ENCODE data around the gene TAF12. TPM values are rescaled to one million over a fixed set of nuclear protein-coding genes. Genes with fewer than 3 reads are reported as not detected.
A peak's percentile ranks its signal among the peaks of the same experiment; 100 is the strongest.
"Not testable (repeated sequence)": the region's sequence is repeated elsewhere in the genome, so short reads cannot be mapped to it uniquely, and the experiment has no call there.

TAF12 gene
- total RNA-seq, 4 donors from 2014 or later, result 33.5 to 81.6 (median 65.0) TPM

DNA sequence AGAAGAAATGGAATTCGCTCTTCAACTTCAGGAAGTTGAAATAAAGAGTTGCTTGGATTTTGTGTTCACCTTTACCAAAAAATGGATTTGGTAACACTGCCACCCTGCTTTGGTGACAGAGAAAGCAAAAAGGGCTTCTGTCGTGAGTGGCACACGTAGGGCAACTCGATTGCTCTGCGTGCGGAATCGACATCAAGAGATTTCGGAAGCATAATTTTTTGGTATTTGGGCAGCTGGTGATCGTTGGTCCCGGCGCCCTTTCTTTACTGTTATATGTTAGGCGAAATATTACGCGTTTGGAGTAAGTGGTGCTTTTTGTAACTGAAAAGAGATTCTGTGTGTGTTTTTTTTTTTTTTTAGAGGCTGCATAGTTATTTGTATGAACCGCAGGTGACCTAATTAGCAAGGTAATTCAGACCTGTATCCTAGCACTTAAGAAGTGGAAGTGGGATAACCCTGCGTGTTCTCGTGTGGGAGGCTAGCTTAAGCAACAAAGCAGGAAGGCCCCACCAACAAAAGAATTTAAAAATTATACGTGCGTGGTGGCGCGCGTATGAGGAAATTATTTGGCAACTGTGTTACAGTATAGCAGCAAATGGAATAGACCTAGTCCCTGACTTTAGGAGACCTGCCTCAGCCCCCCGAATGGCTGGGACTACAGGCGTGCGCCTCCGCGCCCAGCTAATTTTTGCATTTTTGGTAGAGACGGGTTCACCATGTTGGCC is 5.8 kb upstream of the TAF12 start, which contains the start of gene RNU11:
RNU11 (plus strand) TSS at position 127 of the 725 bp plus-strand sequence.
- H3K4me3 ChIP-seq, result peak within 1 kb of the TSS; percentile 53 to 60 (median 56)
- no peaks in the 10 kb centered on the region for H3K27me3 ChIP-seq
- H3K4me1 ChIP-seq, result peaks cover 18 to 29% of the 10 kb centered on the region in 2 donors
- H3K9me3 ChIP-seq, result no peaks in the 10 kb centered on the region
- peak; percentile 85 to 92 for DNase-seq
- no peaks in the 10 kb centered on the region for H3K36me3 ChIP-seq
- TF ChIP-seq POLR2A (IDR thresholded peaks at IDR 0.05), result peak; percentile 99 to 100
- TF ChIP-seq, protein P1, sequence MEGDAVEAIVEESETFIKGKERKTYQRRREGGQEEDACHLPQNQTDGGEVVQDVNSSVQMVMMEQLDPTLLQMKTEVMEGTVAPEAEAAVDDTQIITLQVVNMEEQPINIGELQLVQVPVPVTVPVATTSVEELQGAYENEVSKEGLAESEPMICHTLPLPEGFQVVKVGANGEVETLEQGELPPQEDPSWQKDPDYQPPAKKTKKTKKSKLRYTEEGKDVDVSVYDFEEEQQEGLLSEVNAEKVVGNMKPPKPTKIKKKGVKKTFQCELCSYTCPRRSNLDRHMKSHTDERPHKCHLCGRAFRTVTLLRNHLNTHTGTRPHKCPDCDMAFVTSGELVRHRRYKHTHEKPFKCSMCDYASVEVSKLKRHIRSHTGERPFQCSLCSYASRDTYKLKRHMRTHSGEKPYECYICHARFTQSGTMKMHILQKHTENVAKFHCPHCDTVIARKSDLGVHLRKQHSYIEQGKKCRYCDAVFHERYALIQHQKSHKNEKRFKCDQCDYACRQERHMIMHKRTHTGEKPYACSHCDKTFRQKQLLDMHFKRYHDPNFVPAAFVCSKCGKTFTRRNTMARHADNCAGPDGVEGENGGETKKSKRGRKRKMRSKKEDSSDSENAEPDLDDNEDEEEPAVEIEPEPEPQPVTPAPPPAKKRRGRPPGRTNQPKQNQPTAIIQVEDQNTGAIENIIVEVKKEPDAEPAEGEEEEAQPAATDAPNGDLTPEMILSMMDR (IDR thresholded peaks at IDR 0.05 in 4 of 5, conservative IDR thresholded peaks at IDR 0.05 in 1 of 5), result peak in 1 of 5 experiments; percentile 7
- H3K27ac ChIP-seq, result peak within 1 kb of the TSS; percentile 90 to 96 (median 94)
- intact Hi-C loops (cut with DNase I; ENCODE audit: low total_unique reads), result loop anchor here (1.0 to 5.0 kb wide), 2 partner anchors 20 to 401 kb away; partner anchors contain the start of gene GMEB1
- in situ Hi-C loops (cut with MboI; ENCODE audit: low sequenced_read_pairs in 4 of 4), result loop anchor here in 3 of 4 donors (10.0 to 25.0 kb wide), 3 partner anchors 86 to 239 kb away; partner anchors contain the start of gene YTHDF2 (in 1 of the 3)
- peak; percentile 83 to 84 for ATAC-seq

DNA sequence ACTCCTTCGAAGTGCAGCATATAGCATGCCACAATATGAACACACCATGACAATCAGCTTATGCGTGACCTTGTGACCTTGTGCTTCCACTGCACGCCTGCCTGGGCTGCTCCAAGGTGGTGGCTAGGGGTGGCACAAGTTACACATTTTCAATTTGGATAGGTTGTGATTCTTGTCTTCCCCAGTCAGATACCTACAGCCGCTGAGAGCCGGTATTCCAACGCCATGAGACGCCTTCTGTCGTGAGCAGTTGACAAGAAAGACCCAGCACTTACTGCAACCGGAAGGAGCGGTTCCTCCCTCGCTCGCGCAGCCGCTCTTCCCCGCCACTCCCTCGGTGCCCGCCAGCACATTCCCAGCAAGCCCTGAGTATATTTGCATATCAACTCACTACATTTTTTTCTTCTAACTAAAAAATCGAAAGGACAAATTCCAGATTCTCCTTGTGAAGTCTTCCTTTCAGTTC is 5.2 kb upstream of the TAF12 start:
- Histone ChIP-seq H3K4me1 (peaks cover 18 to 29% of the 10 kb centered on the region in 2 donors), H3K36me3 (no peaks in the 10 kb centered on the region), H3K27me3 (no peaks in the 10 kb centered on the region), H3K9me3 (no peaks in the 10 kb centered on the region), H3K27ac (peak overlapping the region; percentile 90 to 96 (median 94)), H3K4me3 (peak overlapping the region; percentile 48 to 60 (median 56))
- DNase-seq, result peak; percentile 88 to 95
- in situ Hi-C loops (cut with MboI; ENCODE audit: low sequenced_read_pairs in 4 of 4), result loop anchor here in 3 of 4 donors (10.0 to 25.0 kb wide), 3 partner anchors 87 to 239 kb away; partner anchors contain the start of gene YTHDF2 (in 1 of the 3)
- peak; percentile 79 to 90 for ATAC-seq
- TF ChIP-seq, protein P1 (IDR thresholded peaks at IDR 0.05 in 4 of 5, conservative IDR thresholded peaks at IDR 0.05 in 1 of 5), result no peak
- TF ChIP-seq POLR2A (IDR thresholded peaks at IDR 0.05), result no peak
- intact Hi-C loops (cut with DNase I; ENCODE audit: low total_unique reads), result loop anchor here (1.0 to 5.0 kb wide), 2 partner anchors 20 to 401 kb away; partner anchors contain the start of gene GMEB1

DNA sequence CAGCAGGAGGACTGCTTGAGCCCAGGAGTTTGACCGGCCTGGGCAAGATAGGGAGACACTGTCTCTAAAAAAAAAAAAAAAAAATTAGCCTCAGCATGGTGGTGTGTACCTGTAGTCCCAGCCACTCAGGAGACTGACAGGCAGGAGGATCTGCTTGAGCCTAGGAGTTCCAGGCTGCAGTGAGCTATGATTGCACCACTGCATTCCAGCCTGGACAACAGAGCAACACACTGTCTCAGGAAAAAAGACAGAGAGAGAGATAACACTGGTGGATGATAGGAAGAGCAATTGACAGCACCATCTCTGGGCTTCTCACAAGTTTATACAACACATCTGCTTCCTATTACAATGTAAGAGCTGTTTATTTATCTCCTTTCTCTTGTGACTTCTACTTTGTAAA is 3.2 kb upstream of the TAF12 start:
- no peak for ATAC-seq

DNA sequence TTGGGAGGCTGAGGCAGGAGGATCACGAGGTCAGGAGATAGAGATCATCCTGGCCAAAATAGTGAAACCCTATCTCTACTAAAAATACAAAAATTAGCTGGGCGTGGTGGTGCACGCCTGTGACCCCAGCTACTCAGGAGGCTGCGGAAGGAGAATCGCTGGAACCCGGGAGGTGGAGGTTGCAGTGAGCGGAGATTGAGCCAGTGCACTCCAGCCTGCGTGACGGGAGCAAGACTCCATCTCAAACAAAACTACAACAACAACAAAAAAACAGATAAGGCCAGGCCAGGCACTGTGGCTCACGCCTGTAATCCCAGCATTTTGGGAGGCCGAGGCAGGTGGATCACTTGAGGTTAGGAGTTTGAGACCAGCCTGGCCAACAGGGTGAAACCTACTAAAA is 2.5 kb upstream of the TAF12 start:
- DNase-seq, H3K36me3 ChIP-seq, ATAC-seq, H3K27me3 ChIP-seq, H3K9me3 ChIP-seq, H3K4me3 ChIP-seq: not testable (repeated sequence)
- Histone ChIP-seq H3K27ac (peak overlapping the region; percentile 90 to 96 (median 94)), H3K4me1 (peaks cover 26 to 47% of the 10 kb centered on the region in 2 donors)
- in situ Hi-C loops (cut with MboI; ENCODE audit: low sequenced_read_pairs in 4 of 4), result loop anchor here in 3 of 4 donors (10.0 to 25.0 kb wide), 3 partner anchors 89 to 242 kb away; partner anchors contain the start of gene YTHDF2 (in 1 of the 3)
- intact Hi-C loops (cut with DNase I; ENCODE audit: low total_unique reads), result loop anchor here (5.0 kb wide), 1 partner anchor 398 kb away; no protein-coding TSS in a partner anchor

More for the DNA sequence above, 3.2 kb upstream of the TAF12 start:
- Histone ChIP-seq H3K27ac (peak overlapping the region; percentile 90 to 96 (median 94)), H3K4me1 (peaks cover 26 to 40% of the 10 kb centered on the region in 2 donors), H3K27me3 (no peaks in the 10 kb centered on the region), H3K9me3 (no peaks in the 10 kb centered on the region), H3K36me3 (no peaks in the 10 kb centered on the region), H3K4me3 (no peak overlapping the region)
- intact Hi-C loops (cut with DNase I; ENCODE audit: low total_unique reads) (loop anchor here (5.0 kb wide), 1 partner anchor 399 kb away; no protein-coding TSS in a partner anchor), in situ Hi-C loops (cut with MboI; ENCODE audit: low sequenced_read_pairs in 4 of 4) (loop anchor here in 3 of 4 donors (10.0 to 25.0 kb wide), 3 partner anchors 89 to 241 kb away; partner anchors contain the start of gene YTHDF2 (in 1 of the 3))
- TF ChIP-seq POLR2A (IDR thresholded peaks at IDR 0.05), result no peak
- TF ChIP-seq, protein P1 (IDR thresholded peaks at IDR 0.05 in 4 of 5, conservative IDR thresholded peaks at IDR 0.05 in 1 of 5), result no peak
- peak in 1 of 2 donors; percentile 60 for DNase-seq

Data from gastrocnemius medialis (tissue), 4 donors.